ENCODE measurements around the gene HOXA7. TPM values are rescaled to one million over a fixed set of nuclear protein-coding genes. Genes with fewer than 3 reads are reported as not detected.

Gene HOXA7
- total RNA-seq, 4 donors from 2014 or later = 8.7 to 16.9 (median 11.3) TPM

GRCh38 chr7:27142580-27143022 is 13.9 kb downstream of the HOXA7 start:
- 26 to 43% methylated on average over 29 of the region's 29 CpGs for WGBS, 2 donors
- no peaks in the 10 kb centered on the region for H3K9me3 ChIP-seq
- peak overlapping the region; percentile 25 to 83 (median 76) for H3K27ac ChIP-seq
- peak overlapping the region; percentile 28 to 54 (median 44) for H3K4me3 ChIP-seq
- H3K27me3 ChIP-seq = peaks cover 0 to 89% of the 10 kb centered on the region in 2 donors
- TF ChIP-seq EP300 (IDR thresholded peaks at IDR 0.05) = no peak
- TF ChIP-seq POLR2A (IDR thresholded peaks at IDR 0.05) = no peak
- no peak for TF ChIP-seq CTCF (IDR thresholded peaks at IDR 0.05)
- DNase-seq (ENCODE audit: low spot score in 2 of 2) = no peak
- H3K4me1 ChIP-seq = peaks cover 0 to 58% (median 2%) of the 10 kb centered on the region in 4 donors
- H3K36me3 ChIP-seq = peaks cover 0 to 33% (median 0%) of the 10 kb centered on the region in 3 donors

GRCh38 chr7:27141923-27142579 is 14.4 kb downstream of the HOXA7 start:
- Histone ChIP-seq H3K4me3 (peak overlapping the region; percentile 28 to 54 (median 44)), H3K4me1 (peaks cover 0 to 58% (median 4%) of the 10 kb centered on the region in 4 donors), H3K27ac (peak overlapping the region; percentile 25 to 83 (median 76)), H3K36me3 (peaks cover 0 to 33% (median 0%) of the 10 kb centered on the region in 3 donors), H3K9me3 (no peaks in the 10 kb centered on the region), H3K27me3 (peaks cover 0 to 85% of the 10 kb centered on the region in 2 donors)
- TF ChIP-seq CTCF (IDR thresholded peaks at IDR 0.05) (no peak), EP300 (IDR thresholded peaks at IDR 0.05) (no peak), POLR2A (IDR thresholded peaks at IDR 0.05) (no peak)
- 43 to 70% methylated on average over 30 of the region's 30 CpGs for WGBS, 2 donors
- no peak for DNase-seq (ENCODE audit: low spot score in 2 of 2)

- 85 to 91% methylated on average over 18 of the region's 18 CpGs for WGBS, 2 donors
These were observed 15.1 kb downstream of the HOXA7 start for GRCh38 chr7:27141137-27141922.

GRCh38 chr7:27140126-27140857 is 16.2 kb downstream of the HOXA7 start:
- peak overlapping the region in 1 of 4 donors; percentile 28 for H3K4me3 ChIP-seq
- 77 to 89% methylated on average over 15 of the region's 15 CpGs for WGBS, 2 donors
- DNase-seq (ENCODE audit: low spot score in 2 of 2) = no peak

More at GRCh38 chr7:27141137-27141922, 15.1 kb downstream of the HOXA7 start:
- Histone ChIP-seq H3K4me3 (peak overlapping the region in 2 of 4 donors; percentile 28 to 54), H3K27me3 (peaks cover 0 to 85% of the 10 kb centered on the region in 2 donors), H3K36me3 (peaks cover 0 to 33% (median 0%) of the 10 kb centered on the region in 3 donors), H3K9me3 (no peaks in the 10 kb centered on the region), H3K4me1 (peaks cover 0 to 60% (median 8%) of the 10 kb centered on the region in 4 donors), H3K27ac (peak overlapping the region in 3 of 4 donors; percentile 25 to 77 (median 76))
- TF ChIP-seq CTCF (IDR thresholded peaks at IDR 0.05) (no peak), POLR2A (IDR thresholded peaks at IDR 0.05) (no peak), EP300 (IDR thresholded peaks at IDR 0.05) (no peak)
- no peak for DNase-seq (ENCODE audit: low spot score in 2 of 2)

More at GRCh38 chr7:27140126-27140857, 16.2 kb downstream of the HOXA7 start:
- Histone ChIP-seq H3K36me3 (peaks cover 0 to 30% (median 0%) of the 10 kb centered on the region in 3 donors), H3K27me3 (peaks cover 0 to 85% of the 10 kb centered on the region in 2 donors), H3K27ac (peak overlapping the region in 3 of 4 donors; percentile 74 to 77 (median 76)), H3K9me3 (no peaks in the 10 kb centered on the region), H3K4me1 (peaks cover 0 to 68% (median 15%) of the 10 kb centered on the region in 4 donors)
- no peak for TF ChIP-seq EP300 (IDR thresholded peaks at IDR 0.05)
- no peak for TF ChIP-seq CTCF (IDR thresholded peaks at IDR 0.05)
- no peak for TF ChIP-seq POLR2A (IDR thresholded peaks at IDR 0.05)
